Panc1 (cell line): ENCODE data around the gene NDOR1. TPM values are rescaled to one million over a fixed set of nuclear protein-coding genes. Genes with fewer than 3 reads are reported as not detected.
A peak's percentile ranks its signal among the peaks of the same experiment; 100 is the strongest.

Source experiments
- ATAC-seq: fragments of 200-7000 bp; cut with Tn5 transposase; 2 replicates; pipeline ENCODE4 v1.9.1; 2020; ENCODE audit warnings: mild to moderate bottlenecking, moderate library complexity
- BruUV-seq: library from RNA; stranded (reverse); fragments of 400-500 nt; replicated peaks from 2 replicates; lab custom pipeline; 2021; lab: Mats Ljungman, UMichigan
- CTCF ChIA-PET: fragments of 300-600 bp; sonication (Branson Sonifier 250); formaldehyde crosslinking; loops from one replicate; lab custom pipeline; 2022; ENCODE audit warnings: antibody characterized with exemption; lab: Charles Lee
- POLR2A ChIA-PET: fragments of 300-600 bp; sonication (Branson Sonifier 250); formaldehyde crosslinking; loops from one replicate; lab custom pipeline; 2022; ENCODE audit warnings: antibody characterized with exemption; lab: Charles Lee
- DNase-seq: peaks from one replicate; pipeline ENCODE4 v3.0.0-alpha.2; 2010; ENCODE audit warnings: low read depth, low spot score
- H3K27ac ChIP-seq: 2 replicates; pipeline ENCODE4 v1.5.1; 2011; ENCODE audit warnings: mild to moderate bottlenecking, low read length, inconsistent platforms
- H3K27me3 ChIP-seq: fragments of 200-500 bp; sonication (Bioruptor generic); 2 replicates; pipeline ENCODE4 v1.6.0; 2014; ENCODE audit warnings: low read length, inconsistent platforms; ENCODE audit not compliant: control insufficient read depth, insufficient read depth
- H3K36me3 ChIP-seq: fragments of 200-500 bp; sonication (Bioruptor generic); 2 replicates; pipeline ENCODE4 v1.5.1; 2014; ENCODE audit warnings: inconsistent platforms, mild to moderate bottlenecking, low read length, moderate library complexity; ENCODE audit not compliant: control insufficient read depth, insufficient read depth
- H3K4me1 ChIP-seq: 2 replicates; pipeline ENCODE4 v1.5.1; 2011; ENCODE audit warnings: inconsistent platforms, mild to moderate bottlenecking, low read length, moderate library complexity; ENCODE audit not compliant: control insufficient read depth, insufficient read depth
- H3K4me3 ChIP-seq, 2 experiments: 2 replicates each; pipeline ENCODE4 v1.5.1; 2011 to 2012; ENCODE audit warnings: low read depth in 2 of 2, low read length in 2 of 2, mild to moderate bottlenecking in 2 of 2, inconsistent platforms in 1 of 2, moderate library complexity in 1 of 2
- H3K9me3 ChIP-seq: fragments of 200-500 bp; sonication (Bioruptor generic); 2 replicates; pipeline ENCODE4 v1.5.1; 2014; ENCODE audit warnings: low read depth, mild to moderate bottlenecking, inconsistent platforms, low read length, moderate library complexity; ENCODE audit not compliant: control insufficient read depth, insufficient read depth
- CTCF ChIP-seq: fragments of 450-650 bp; IDR thresholded peaks from 2 replicates; pipeline ENCODE4 v1.5.1; 2017; ENCODE audit warnings: mild to moderate bottlenecking
- POLR2AphosphoS5 ChIP-seq: IDR thresholded peaks from 2 replicates; pipeline ENCODE4 v1.6.1; 2012; ENCODE audit warnings: mild to moderate bottlenecking, low read depth, low read length, moderate library complexity
- REST ChIP-seq, 2 experiments: IDR thresholded peaks; 2 replicates each; pipeline ENCODE4 v1.6.1; 2011 to 2012; ENCODE audit warnings: low read depth in 2 of 2, control low read depth in 1 of 2, low read length in 1 of 2, mild to moderate bottlenecking in 1 of 2, moderate library complexity in 1 of 2; ENCODE audit not compliant: insufficient read depth in 1 of 2
- SIN3A ChIP-seq: IDR thresholded peaks from 2 replicates; pipeline ENCODE4 v1.6.1; 2012; ENCODE audit warnings: low read depth, mild to moderate bottlenecking, low read length, moderate library complexity, borderline replicate concordance; ENCODE audit not compliant: insufficient read depth
- TCF7L2 ChIP-seq: IDR thresholded peaks from 2 replicates; pipeline ENCODE4 v1.6.1; 2011; ENCODE audit warnings: mild to moderate bottlenecking, low read depth, low read length, inconsistent platforms
- in situ Hi-C: cut with HindIII; loops from 2 replicates; pipeline ENCODE4 v1.10.0; 2016; ENCODE audit warnings: low sequenced_read_pairs, low pct_unique_long_range_greater_than_20kb
- intact Hi-C: fragments of 100-400 bp; cut with micrococcal nuclease; formaldehyde crosslinking; loops from one replicate; pipeline ENCODE4 v1.10.0; 2022; ENCODE audit not compliant: unreplicated experiment
- total RNA-seq: library from RNA; stranded (reverse); gene quantifications from one replicate; pipeline ENCODE4 v1.2.1, GENCODE V29; 2021; ENCODE audit not compliant: unreplicated experiment

NDOR1 gene
- total RNA-seq, 1 experiment from 2014 or later: 15.6 TPM

GRCh38 chr9:137255448-137256114 is 50.1 kb downstream of the NDOR1 start:
- intact Hi-C loops: no loop called here
- peak overlapping the region; percentile 82 for H3K27ac ChIP-seq

GRCh38 chr9:137256362-137256761 is 50.9 kb downstream of the NDOR1 start:
- CTCF ChIA-PET: no interaction called here
- Histone ChIP-seq H3K4me3 (peak overlapping the region; percentile 72 to 78), H3K36me3 (peaks cover 3% of the 10 kb centered on the region; the same call in 1 of the 2 replicates), H3K27me3 (no peaks in the 10 kb centered on the region), H3K4me1 (peaks cover 16% of the 10 kb centered on the region), H3K27ac (peak overlapping the region; percentile 82; the same call in 1 of the 2 replicates), H3K9me3 (no peaks in the 10 kb centered on the region)
- intact Hi-C loops (no loop called here), in situ Hi-C loops (no loop called here)
- DNase-seq: no peak
- no peak for ATAC-seq
- no TSS peak for BruUV-seq
- TF ChIP-seq REST (IDR thresholded peaks at IDR 0.05; ENCODE audit: insufficient read depth in 1 of 2, low read depth in 2 of 2, low read length in 1 of 2) (peak in 1 of 2 experiments; percentile 74; a peak in 3 of 4 replicates), CTCF (no peak), POLR2AphosphoS5 (no peak), SIN3A (no peak), TCF7L2 (no peak)
- POLR2A ChIA-PET: no interaction called here

More at GRCh38 chr9:137255448-137256114, 50.1 kb downstream of the NDOR1 start:
- Histone ChIP-seq H3K4me3 (peak overlapping the region; percentile 72 to 78), H3K36me3 (peaks cover 3% of the 10 kb centered on the region; the same call in 1 of the 2 replicates), H3K27me3 (no peaks in the 10 kb centered on the region), H3K9me3 (no peaks in the 10 kb centered on the region), H3K4me1 (peaks cover 16% of the 10 kb centered on the region)
- peak; percentile 70 for ATAC-seq
- no peak for DNase-seq
- BruUV-seq: no TSS peak
- ChIA-PET CTCF (no interaction called here), POLR2A (no interaction called here)
- TF ChIP-seq CTCF: no peak
- no peak for TF ChIP-seq TCF7L2
- no peak for TF ChIP-seq SIN3A
- TF ChIP-seq POLR2AphosphoS5: no peak
- TF ChIP-seq REST (IDR thresholded peaks at IDR 0.05; ENCODE audit: insufficient read depth in 1 of 2, low read depth in 2 of 2, low read length in 1 of 2): no peak
- in situ Hi-C loops: no loop called here
